ENCODE measurements around the gene KRTAP5-8. TPM values are rescaled to one million over a fixed set of nuclear protein-coding genes. Genes with fewer than 3 reads are reported as not detected.
"Not testable (repeated sequence)": the region's sequence is repeated elsewhere in the genome, so short reads cannot be mapped to it uniquely, and the experiment has no call there.

KRTAP5-8 gene, protein sequence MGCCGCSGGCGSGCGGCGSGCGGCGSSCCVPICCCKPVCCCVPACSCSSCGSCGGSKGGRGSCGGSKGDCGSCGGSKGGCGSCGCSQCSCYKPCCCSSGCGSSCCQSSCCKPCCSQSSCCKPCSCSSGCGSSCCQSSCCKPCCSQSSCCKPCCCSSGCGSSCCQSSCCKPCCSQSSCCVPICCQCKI
- total RNA-seq = 0.36 TPM in 1 of 2 replicates, not detected in the other

- not testable (repeated sequence) for H3K27me3 ChIP-seq (ENCODE audit: insufficient read depth, low read length); H3K36me3 ChIP-seq (ENCODE audit: insufficient read depth, low read length); H3K9me3 ChIP-seq (ENCODE audit: low read depth, low read length); H3K27ac ChIP-seq (ENCODE audit: low read depth, low read length); H3K4me1 ChIP-seq (ENCODE audit: insufficient read depth, low read length); H3K4me3 ChIP-seq (ENCODE audit: insufficient read depth, low read length); H3K4me2 ChIP-seq (ENCODE audit: insufficient read depth, low read length); H3K79me2 ChIP-seq (ENCODE audit: insufficient read depth, low read length); H2AFZ ChIP-seq (ENCODE audit: low read length); DNase-seq (ENCODE audit: insufficient read length, low spot score, missing footprints); H4K20me1 ChIP-seq (ENCODE audit: insufficient read depth, low read length)
Measured at GRCh38 chr11:71537977-71538665, at the start of gene KRTAP5-8. Gene KRTAP5-8, plus strand, starts transcription at chr11:71538025. Its CDS starts 31 bp downstream, at chr11:71538056.

DNA sequence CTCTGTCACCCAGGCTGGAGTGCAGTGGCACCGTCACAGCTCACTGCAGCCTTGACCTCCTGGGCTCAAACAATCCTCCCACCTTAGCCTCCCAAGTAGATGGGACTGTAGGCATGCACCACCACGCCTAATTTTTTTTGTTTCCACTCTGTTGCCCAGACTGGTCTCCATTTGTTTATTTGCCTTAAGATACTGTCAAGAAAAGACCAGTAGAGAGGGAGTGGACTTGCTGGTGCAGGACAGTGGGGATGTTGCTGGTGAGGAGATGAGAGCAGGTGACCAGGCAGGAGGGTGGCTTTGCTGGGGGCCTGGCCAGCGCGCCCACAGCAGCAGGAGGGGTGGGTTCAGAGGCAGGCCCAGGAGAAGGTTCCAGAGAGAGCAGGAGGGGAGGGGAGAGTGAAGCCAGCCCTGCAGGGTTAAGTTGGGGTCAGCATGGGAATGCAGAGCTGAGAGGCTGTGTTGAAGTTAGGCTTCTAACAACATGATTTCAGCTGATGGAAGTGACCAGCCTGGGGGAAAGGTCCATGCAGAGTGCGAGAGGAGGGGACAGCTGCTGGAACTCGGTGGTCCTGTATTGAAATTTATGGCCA lies 49.0 kb upstream of the KRTAP5-8 start:
- no peak for DNase-seq (ENCODE audit: insufficient read length, low spot score, missing footprints)
- no peak overlapping the region for H3K27ac ChIP-seq (ENCODE audit: low read depth, low read length)
- H3K36me3 ChIP-seq (ENCODE audit: insufficient read depth, low read length) = peaks cover 41% of the 10 kb centered on the region

DNA sequence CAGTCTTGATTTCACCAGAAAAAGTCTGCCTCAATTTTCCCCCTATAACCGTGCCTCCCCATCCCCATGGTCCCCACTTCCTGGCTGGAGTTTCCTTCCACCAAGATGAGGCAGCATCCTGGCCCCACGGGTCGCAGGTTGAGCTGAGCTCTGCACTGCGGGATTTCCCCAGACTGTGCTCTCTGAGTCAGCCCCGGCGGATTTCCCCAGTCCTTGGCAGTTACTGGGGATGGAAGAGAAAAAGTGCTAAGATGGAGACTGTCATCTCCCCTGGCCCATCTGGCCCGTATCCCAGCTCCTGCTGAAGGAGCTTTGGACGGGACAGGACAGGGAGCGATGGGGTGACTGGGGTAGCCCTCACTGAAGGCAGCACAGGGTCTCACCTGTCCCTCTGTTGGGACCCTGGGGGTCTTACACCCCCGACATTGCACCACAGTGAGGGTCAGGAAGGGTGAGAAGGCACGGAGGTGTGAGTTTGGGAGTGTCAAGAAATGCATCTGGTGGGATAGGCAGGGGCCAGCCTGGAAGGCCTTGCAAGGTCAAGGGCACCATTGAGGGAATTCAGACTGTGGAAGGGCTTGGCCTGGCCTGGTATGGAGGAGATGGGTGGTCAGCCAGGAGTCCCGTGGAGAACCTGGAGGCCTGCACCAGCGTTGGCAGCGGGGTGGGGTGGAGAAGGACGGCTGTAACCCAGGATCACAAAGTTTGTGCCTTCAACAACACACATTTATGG lies 48.3 kb upstream of the KRTAP5-8 start:
- no peaks in the 10 kb centered on the region for H3K27me3 ChIP-seq (ENCODE audit: insufficient read depth, low read length)

More for the DNA sequence above, 49.0 kb upstream of the KRTAP5-8 start:
- no peak overlapping the region for H3K4me3 ChIP-seq (ENCODE audit: insufficient read depth, low read length)
- no peak overlapping the region for H2AFZ ChIP-seq (ENCODE audit: low read length)
- H3K9me3 ChIP-seq (ENCODE audit: low read depth, low read length) = no peaks in the 10 kb centered on the region
- TF ChIP-seq, protein P1, sequence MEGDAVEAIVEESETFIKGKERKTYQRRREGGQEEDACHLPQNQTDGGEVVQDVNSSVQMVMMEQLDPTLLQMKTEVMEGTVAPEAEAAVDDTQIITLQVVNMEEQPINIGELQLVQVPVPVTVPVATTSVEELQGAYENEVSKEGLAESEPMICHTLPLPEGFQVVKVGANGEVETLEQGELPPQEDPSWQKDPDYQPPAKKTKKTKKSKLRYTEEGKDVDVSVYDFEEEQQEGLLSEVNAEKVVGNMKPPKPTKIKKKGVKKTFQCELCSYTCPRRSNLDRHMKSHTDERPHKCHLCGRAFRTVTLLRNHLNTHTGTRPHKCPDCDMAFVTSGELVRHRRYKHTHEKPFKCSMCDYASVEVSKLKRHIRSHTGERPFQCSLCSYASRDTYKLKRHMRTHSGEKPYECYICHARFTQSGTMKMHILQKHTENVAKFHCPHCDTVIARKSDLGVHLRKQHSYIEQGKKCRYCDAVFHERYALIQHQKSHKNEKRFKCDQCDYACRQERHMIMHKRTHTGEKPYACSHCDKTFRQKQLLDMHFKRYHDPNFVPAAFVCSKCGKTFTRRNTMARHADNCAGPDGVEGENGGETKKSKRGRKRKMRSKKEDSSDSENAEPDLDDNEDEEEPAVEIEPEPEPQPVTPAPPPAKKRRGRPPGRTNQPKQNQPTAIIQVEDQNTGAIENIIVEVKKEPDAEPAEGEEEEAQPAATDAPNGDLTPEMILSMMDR (IDR thresholded peaks at IDR 0.05; ENCODE audit: extremely low read depth, low read depth, low read length) = no peak
- no peaks in the 10 kb centered on the region for H3K79me2 ChIP-seq (ENCODE audit: insufficient read depth, low read length)
- no peaks in the 10 kb centered on the region for H3K27me3 ChIP-seq (ENCODE audit: insufficient read depth, low read length)
- no peaks in the 10 kb centered on the region for H3K4me1 ChIP-seq (ENCODE audit: insufficient read depth, low read length)
- H4K20me1 ChIP-seq (ENCODE audit: insufficient read depth, low read length) = peaks cover 5% of the 10 kb centered on the region
- H3K4me2 ChIP-seq (ENCODE audit: insufficient read depth, low read length) = no peak overlapping the region

GRCh38 chr11:71490044-71490730 lies 47.6 kb upstream of the KRTAP5-8 start:
- H2AFZ ChIP-seq (ENCODE audit: low read length) = no peak overlapping the region
- TF ChIP-seq, protein P1 (IDR thresholded peaks at IDR 0.05; ENCODE audit: extremely low read depth, low read depth, low read length) = no peak
- no peaks in the 10 kb centered on the region for H3K9me3 ChIP-seq (ENCODE audit: low read depth, low read length)
- peaks cover 35% of the 10 kb centered on the region for H3K36me3 ChIP-seq (ENCODE audit: insufficient read depth, low read length)
- H3K4me2 ChIP-seq (ENCODE audit: insufficient read depth, low read length) = no peak overlapping the region
- H3K4me1 ChIP-seq (ENCODE audit: insufficient read depth, low read length) = no peaks in the 10 kb centered on the region
- no peak for DNase-seq (ENCODE audit: insufficient read length, low spot score, missing footprints)
- H4K20me1 ChIP-seq (ENCODE audit: insufficient read depth, low read length) = peaks cover 5% of the 10 kb centered on the region
- H3K27me3 ChIP-seq (ENCODE audit: insufficient read depth, low read length) = no peaks in the 10 kb centered on the region
- H3K4me3 ChIP-seq (ENCODE audit: insufficient read depth, low read length) = no peak overlapping the region
- H3K27ac ChIP-seq (ENCODE audit: low read depth, low read length) = no peak overlapping the region
- no peaks in the 10 kb centered on the region for H3K79me2 ChIP-seq (ENCODE audit: insufficient read depth, low read length)

More for the DNA sequence above, 48.3 kb upstream of the KRTAP5-8 start:
- DNase-seq (ENCODE audit: insufficient read length, low spot score, missing footprints) = no peak
- Histone ChIP-seq H3K4me1 (ENCODE audit: insufficient read depth, low read length) (no peaks in the 10 kb centered on the region), H3K4me2 (ENCODE audit: insufficient read depth, low read length) (no peak overlapping the region), H3K79me2 (ENCODE audit: insufficient read depth, low read length) (no peaks in the 10 kb centered on the region), H3K9me3 (ENCODE audit: low read depth, low read length) (no peaks in the 10 kb centered on the region), H3K27ac (ENCODE audit: low read depth, low read length) (no peak overlapping the region), H2AFZ (ENCODE audit: low read length) (no peak overlapping the region), H3K36me3 (ENCODE audit: insufficient read depth, low read length) (peaks cover 39% of the 10 kb centered on the region), H4K20me1 (ENCODE audit: insufficient read depth, low read length) (peaks cover 5% of the 10 kb centered on the region), H3K4me3 (ENCODE audit: insufficient read depth, low read length) (no peak overlapping the region)
- TF ChIP-seq, protein P1 (IDR thresholded peaks at IDR 0.05; ENCODE audit: extremely low read depth, low read depth, low read length) = no peak

Data from osteoblast (primary cell).